Duodenal mucosa (tissue), 2 donors: ENCODE measurements around the gene LPP.

Source experiments
- H3K27ac ChIP-seq: one replicate; pipeline ENCODE4 v1.7.0; 2013; ENCODE audit warnings: low read depth, low read length
- H3K27me3 ChIP-seq, 2 donors: one replicate each; pipeline ENCODE4 v1.7.0; 2013; ENCODE audit warnings: low read length in 2 of 2, control low read depth in 1 of 2; ENCODE audit not compliant: insufficient read depth in 2 of 2, control insufficient read depth in 1 of 2
- H3K36me3 ChIP-seq, 2 donors: one replicate each; pipeline ENCODE4 v1.7.0; 2013; ENCODE audit warnings: low read length in 2 of 2, control low read depth in 1 of 2; ENCODE audit not compliant: insufficient read depth in 2 of 2, control insufficient read depth in 1 of 2
- H3K4me1 ChIP-seq, 2 donors: one replicate each; pipeline ENCODE4 v1.7.0; 2013; ENCODE audit warnings: low read length in 2 of 2, control low read depth in 1 of 2; ENCODE audit not compliant: insufficient read depth in 2 of 2, control insufficient read depth in 1 of 2
- H3K4me3 ChIP-seq, 2 donors: one replicate each; pipeline ENCODE4 v1.7.0; 2013; ENCODE audit warnings: low read length in 2 of 2, low read depth in 1 of 2
- H3K9ac ChIP-seq, 2 donors: one replicate each; pipeline ENCODE4 v1.7.0; 2013; ENCODE audit warnings: low read length in 2 of 2, low read depth in 1 of 2
- H3K9me3 ChIP-seq, 2 donors: one replicate each; pipeline ENCODE4 v1.7.0; 2013; ENCODE audit warnings: low read length in 2 of 2, control low read depth in 1 of 2; ENCODE audit not compliant: control insufficient read depth in 1 of 2

The LPP gene

GRCh38 chr3:188824566-188824965, 670.6 kb downstream of the LPP start:
- no peaks in the 10 kb centered on the region for H3K27me3 ChIP-seq
- H3K36me3 ChIP-seq, result no peaks in the 10 kb centered on the region
- H3K9me3 ChIP-seq, result no peaks in the 10 kb centered on the region
- no peak overlapping the region for H3K9ac ChIP-seq
- no peak overlapping the region for H3K27ac ChIP-seq
- H3K4me1 ChIP-seq, result no peaks in the 10 kb centered on the region
- no peak overlapping the region for H3K4me3 ChIP-seq

GRCh38 chr3:188825901-188826300, 671.9 kb downstream of the LPP start:
- Histone ChIP-seq H3K9ac (no peak overlapping the region), H3K4me1 (no peaks in the 10 kb centered on the region), H3K36me3 (no peaks in the 10 kb centered on the region), H3K27ac (no peak overlapping the region), H3K9me3 (no peaks in the 10 kb centered on the region), H3K4me3 (no peak overlapping the region), H3K27me3 (no peaks in the 10 kb centered on the region)

- Histone ChIP-seq H3K27me3 (no peaks in the 10 kb centered on the region), H3K4me3 (no peak overlapping the region), H3K4me1 (no peaks in the 10 kb centered on the region), H3K9me3 (no peaks in the 10 kb centered on the region), H3K27ac (no peak overlapping the region), H3K36me3 (no peaks in the 10 kb centered on the region), H3K9ac (no peak overlapping the region)
Observed at GRCh38 chr3:188826574-188826973, 672.6 kb downstream of the LPP start.

GRCh38 chr3:188827103-188827502, 673.1 kb downstream of the LPP start:
- Histone ChIP-seq H3K27ac (no peak overlapping the region), H3K4me1 (no peaks in the 10 kb centered on the region), H3K36me3 (no peaks in the 10 kb centered on the region), H3K9ac (no peak overlapping the region), H3K9me3 (no peaks in the 10 kb centered on the region), H3K27me3 (no peaks in the 10 kb centered on the region), H3K4me3 (no peak overlapping the region)

- Histone ChIP-seq H3K9me3 (no peaks in the 10 kb centered on the region), H3K27me3 (no peaks in the 10 kb centered on the region), H3K36me3 (no peaks in the 10 kb centered on the region), H3K4me3 (no peak overlapping the region), H3K27ac (no peak overlapping the region), H3K9ac (no peak overlapping the region), H3K4me1 (no peaks in the 10 kb centered on the region)
Observed at GRCh38 chr3:188827576-188827975, 673.6 kb downstream of the LPP start.

GRCh38 chr3:188829130-188829529, 675.2 kb downstream of the LPP start:
- H3K27ac ChIP-seq, result no peak overlapping the region
- H3K4me1 ChIP-seq, result no peaks in the 10 kb centered on the region
- H3K27me3 ChIP-seq, result no peaks in the 10 kb centered on the region
- no peak overlapping the region for H3K9ac ChIP-seq
- H3K4me3 ChIP-seq, result no peak overlapping the region
- H3K36me3 ChIP-seq, result no peaks in the 10 kb centered on the region
- no peaks in the 10 kb centered on the region for H3K9me3 ChIP-seq

GRCh38 chr3:188829576-188829975, 675.6 kb downstream of the LPP start:
- H3K4me3 ChIP-seq, result no peak overlapping the region
- H3K27ac ChIP-seq, result no peak overlapping the region
- H3K36me3 ChIP-seq, result no peaks in the 10 kb centered on the region
- H3K27me3 ChIP-seq, result no peaks in the 10 kb centered on the region
- H3K9ac ChIP-seq, result no peak overlapping the region
- no peaks in the 10 kb centered on the region for H3K4me1 ChIP-seq
- no peaks in the 10 kb centered on the region for H3K9me3 ChIP-seq

GRCh38 chr3:188830893-188831292, 676.9 kb downstream of the LPP start:
- H3K27me3 ChIP-seq, result no peaks in the 10 kb centered on the region
- no peaks in the 10 kb centered on the region for H3K9me3 ChIP-seq
- H3K9ac ChIP-seq, result no peak overlapping the region
- no peak overlapping the region for H3K27ac ChIP-seq
- H3K4me3 ChIP-seq, result no peak overlapping the region
- H3K36me3 ChIP-seq, result no peaks in the 10 kb centered on the region
- H3K4me1 ChIP-seq, result no peaks in the 10 kb centered on the region

GRCh38 chr3:188832146-188832545, 678.2 kb downstream of the LPP start:
- H3K27ac ChIP-seq, result no peak overlapping the region
- H3K9me3 ChIP-seq, result no peaks in the 10 kb centered on the region
- no peaks in the 10 kb centered on the region for H3K27me3 ChIP-seq
- H3K4me1 ChIP-seq, result no peaks in the 10 kb centered on the region
- H3K4me3 ChIP-seq, result no peak overlapping the region
- no peaks in the 10 kb centered on the region for H3K36me3 ChIP-seq
- no peak overlapping the region for H3K9ac ChIP-seq

- Histone ChIP-seq H3K9me3 (no peaks in the 10 kb centered on the region), H3K4me3 (no peak overlapping the region), H3K27ac (no peak overlapping the region), H3K27me3 (no peaks in the 10 kb centered on the region), H3K4me1 (no peaks in the 10 kb centered on the region), H3K9ac (no peak overlapping the region), H3K36me3 (no peaks in the 10 kb centered on the region)
Observed at GRCh38 chr3:188832961-188833721, 679.2 kb downstream of the LPP start.
